Measurements from ENCODE around the gene DOCK1.

DOCK1 gene

GRCh38 chr10:127420138-127420684, 515.0 kb downstream of the DOCK1 start:
- no peak for DNase-seq (ENCODE audit: low spot score)

- no peak for DNase-seq (ENCODE audit: low spot score)
Measured at GRCh38 chr10:127423218-127423915, 518.1 kb downstream of the DOCK1 start.

- no peak for DNase-seq (ENCODE audit: low spot score)
Measured at GRCh38 chr10:127424594-127425264, 519.5 kb downstream of the DOCK1 start.

- no peak for DNase-seq (ENCODE audit: low spot score)
Measured at GRCh38 chr10:127426746-127427145, 521.5 kb downstream of the DOCK1 start.

- no peak for DNase-seq (ENCODE audit: low spot score)
Measured at GRCh38 chr10:127427926-127428325, 522.7 kb downstream of the DOCK1 start.

GRCh38 chr10:127428385-127428980, 523.3 kb downstream of the DOCK1 start:
- no peak for DNase-seq (ENCODE audit: low spot score)

- no peak for DNase-seq (ENCODE audit: low spot score)
Measured at GRCh38 chr10:127429601-127430312, 524.5 kb downstream of the DOCK1 start.

GRCh38 chr10:127431525-127431924, 526.3 kb downstream of the DOCK1 start:
- DNase-seq (ENCODE audit: low spot score), result no peak

- DNase-seq (ENCODE audit: low spot score), result no peak
Measured at GRCh38 chr10:127434006-127434405, 528.8 kb downstream of the DOCK1 start.

- no peak for DNase-seq (ENCODE audit: low spot score)
Measured at GRCh38 chr10:127435246-127435645, 530.0 kb downstream of the DOCK1 start.

- no peak for DNase-seq (ENCODE audit: low spot score)
Measured at GRCh38 chr10:127440371-127440770, 535.1 kb downstream of the DOCK1 start.

GRCh38 chr10:127441350-127442219, 536.4 kb downstream of the DOCK1 start:
- DNase-seq (ENCODE audit: low spot score), result no peak

- no peak for DNase-seq (ENCODE audit: low spot score)
Measured at GRCh38 chr10:127442220-127442525, 536.9 kb downstream of the DOCK1 start.

GRCh38 chr10:127444155-127444554, 538.9 kb downstream of the DOCK1 start:
- no peak for DNase-seq (ENCODE audit: low spot score)

GRCh38 chr10:127447197-127447596, 542.0 kb downstream of the DOCK1 start:
- DNase-seq (ENCODE audit: low spot score), result no peak

- DNase-seq (ENCODE audit: low spot score), result no peak
Measured at GRCh38 chr10:127449490-127449889, 544.3 kb downstream of the DOCK1 start.

- DNase-seq (ENCODE audit: low spot score), result no peak
Measured at GRCh38 chr10:127450644-127451043, 545.4 kb downstream of the DOCK1 start.

- no peak for DNase-seq (ENCODE audit: low spot score)
Measured at GRCh38 chr10:127451628-127452027, 546.4 kb downstream of the DOCK1 start.

GRCh38 chr10:127452568-127452967, 547.3 kb downstream of the DOCK1 start:
- DNase-seq (ENCODE audit: low spot score), result no peak

GRCh38 chr10:127453706-127454105, 548.5 kb downstream of the DOCK1 start:
- no peak for DNase-seq (ENCODE audit: low spot score)

- no peak for DNase-seq (ENCODE audit: low spot score)
Measured at GRCh38 chr10:127456122-127456521, 550.9 kb downstream of the DOCK1 start.
